ENCODE measurements around the gene NTNG1.

DNA sequence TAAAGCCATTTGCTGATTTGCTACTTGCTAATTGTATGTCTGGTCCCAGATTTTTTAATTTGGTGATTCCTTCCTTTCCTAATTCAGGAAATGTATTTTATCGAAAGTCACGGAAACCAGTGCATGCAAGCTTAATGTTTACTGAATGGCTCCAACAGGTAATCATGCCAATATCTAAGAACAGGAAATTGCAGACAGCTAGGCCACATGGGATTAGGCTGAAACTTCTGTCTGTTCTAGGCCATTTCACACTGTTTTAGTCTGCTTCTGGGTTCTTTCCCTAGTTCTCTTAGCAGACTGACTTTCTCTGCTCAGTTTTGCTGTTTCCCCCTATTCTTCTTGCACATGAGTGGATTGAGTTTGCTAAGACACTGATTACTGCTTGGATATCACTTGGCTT lies 111.4 kb downstream of the NTNG1 start:
- TF ChIP-seq, protein P1, sequence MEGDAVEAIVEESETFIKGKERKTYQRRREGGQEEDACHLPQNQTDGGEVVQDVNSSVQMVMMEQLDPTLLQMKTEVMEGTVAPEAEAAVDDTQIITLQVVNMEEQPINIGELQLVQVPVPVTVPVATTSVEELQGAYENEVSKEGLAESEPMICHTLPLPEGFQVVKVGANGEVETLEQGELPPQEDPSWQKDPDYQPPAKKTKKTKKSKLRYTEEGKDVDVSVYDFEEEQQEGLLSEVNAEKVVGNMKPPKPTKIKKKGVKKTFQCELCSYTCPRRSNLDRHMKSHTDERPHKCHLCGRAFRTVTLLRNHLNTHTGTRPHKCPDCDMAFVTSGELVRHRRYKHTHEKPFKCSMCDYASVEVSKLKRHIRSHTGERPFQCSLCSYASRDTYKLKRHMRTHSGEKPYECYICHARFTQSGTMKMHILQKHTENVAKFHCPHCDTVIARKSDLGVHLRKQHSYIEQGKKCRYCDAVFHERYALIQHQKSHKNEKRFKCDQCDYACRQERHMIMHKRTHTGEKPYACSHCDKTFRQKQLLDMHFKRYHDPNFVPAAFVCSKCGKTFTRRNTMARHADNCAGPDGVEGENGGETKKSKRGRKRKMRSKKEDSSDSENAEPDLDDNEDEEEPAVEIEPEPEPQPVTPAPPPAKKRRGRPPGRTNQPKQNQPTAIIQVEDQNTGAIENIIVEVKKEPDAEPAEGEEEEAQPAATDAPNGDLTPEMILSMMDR (IDR thresholded peaks at IDR 0.05), result no peak
- no peak for TF ChIP-seq POLR2A (IDR thresholded peaks at IDR 0.05)
